ENCODE data around the gene CFAP77.

The CFAP77 gene

GRCh38 chr9:132587592-132587955 is 177.6 kb downstream of the CFAP77 start:
- Histone ChIP-seq H3K27me3 (ENCODE audit: insufficient read depth, poor library complexity, severe bottlenecking) (peaks cover 83% of the 10 kb centered on the region), H3K27ac (replicated peaks) (no peak overlapping the region), H3K4me3 (replicated peaks; ENCODE audit: insufficient read depth, low read length) (no peak overlapping the region)
- TF ChIP-seq GABPA (IDR thresholded peaks at IDR 0.05; ENCODE audit: low read depth): no peak
- TF ChIP-seq POLR2AphosphoS5 (IDR thresholded peaks at IDR 0.05; ENCODE audit: low read depth): no peak
- no peak for TF ChIP-seq REST (IDR thresholded peaks at IDR 0.05; ENCODE audit: insufficient replicate concordance, low read depth)
- no peak for TF ChIP-seq SPI1 (IDR thresholded peaks at IDR 0.05; ENCODE audit: borderline replicate concordance, low read depth)
- no peak for TF ChIP-seq CTCF (IDR thresholded peaks at IDR 0.05; ENCODE audit: insufficient read depth, low read length)
- DNase-seq (ENCODE audit: low read depth in 1 of 2, low spot score in 1 of 2): no peak

GRCh38 chr9:132588098-132588497 is 178.1 kb downstream of the CFAP77 start:
- H3K27ac ChIP-seq (replicated peaks): no peak overlapping the region
- TF ChIP-seq SPI1 (IDR thresholded peaks at IDR 0.05; ENCODE audit: borderline replicate concordance, low read depth) (no peak), CTCF (IDR thresholded peaks at IDR 0.05; ENCODE audit: insufficient read depth, low read length) (no peak), GABPA (IDR thresholded peaks at IDR 0.05; ENCODE audit: low read depth) (no peak), POLR2AphosphoS5 (IDR thresholded peaks at IDR 0.05; ENCODE audit: low read depth) (no peak), REST (IDR thresholded peaks at IDR 0.05; ENCODE audit: insufficient replicate concordance, low read depth) (no peak)
- no peak for DNase-seq (ENCODE audit: low read depth in 1 of 2, low spot score in 1 of 2)
- H3K27me3 ChIP-seq (ENCODE audit: insufficient read depth, poor library complexity, severe bottlenecking): peaks cover 78% of the 10 kb centered on the region
- no peak overlapping the region for H3K4me3 ChIP-seq (replicated peaks; ENCODE audit: insufficient read depth, low read length)

GRCh38 chr9:132588501-132589147 is 178.6 kb downstream of the CFAP77 start:
- peaks cover 73% of the 10 kb centered on the region for H3K27me3 ChIP-seq (ENCODE audit: insufficient read depth, poor library complexity, severe bottlenecking)
- no peak for TF ChIP-seq GABPA (IDR thresholded peaks at IDR 0.05; ENCODE audit: low read depth)
- no peak for DNase-seq (ENCODE audit: low read depth in 1 of 2, low spot score in 1 of 2)
- no peak overlapping the region for H3K4me3 ChIP-seq (replicated peaks; ENCODE audit: insufficient read depth, low read length)
- H3K27ac ChIP-seq (replicated peaks): no peak overlapping the region

GRCh38 chr9:132589148-132590036 is 179.4 kb downstream of the CFAP77 start:
- Histone ChIP-seq H3K27ac (replicated peaks) (no peak overlapping the region), H3K27me3 (ENCODE audit: insufficient read depth, poor library complexity, severe bottlenecking) (peaks cover 67% of the 10 kb centered on the region), H3K4me3 (replicated peaks; ENCODE audit: insufficient read depth, low read length) (no peak overlapping the region)
- no peak for DNase-seq (ENCODE audit: low read depth in 1 of 2, low spot score in 1 of 2)
- no peak for TF ChIP-seq GABPA (IDR thresholded peaks at IDR 0.05; ENCODE audit: low read depth)
- TF ChIP-seq SPI1 (IDR thresholded peaks at IDR 0.05; ENCODE audit: borderline replicate concordance, low read depth): no peak
- TF ChIP-seq REST (IDR thresholded peaks at IDR 0.05; ENCODE audit: insufficient replicate concordance, low read depth): no peak
- TF ChIP-seq POLR2AphosphoS5 (IDR thresholded peaks at IDR 0.05; ENCODE audit: low read depth): no peak
- no peak for TF ChIP-seq CTCF (IDR thresholded peaks at IDR 0.05; ENCODE audit: insufficient read depth, low read length)
